GM13977 (cell line): ENCODE results near the gene CD226.
"Not testable (repeated sequence)": the region's sequence is repeated elsewhere in the genome, so short reads cannot be mapped to it uniquely, and the experiment has no call there.

Experiments used
- DNase-seq: peaks from one replicate; pipeline ENCODE4 v3.0.0; 2012; ENCODE audit warnings: low spot score
- CTCF ChIP-seq: IDR thresholded peaks from 2 replicates; pipeline ENCODE4 v1.5.1; 2012; ENCODE audit warnings: mild to moderate bottlenecking, control low read depth; ENCODE audit not compliant: insufficient read depth; ENCODE audit errors: extremely low read depth, missing control alignments
- in situ Hi-C: fragments of 300-500 bp; cut with MboI; formaldehyde crosslinking; loops from one replicate; pipeline ENCODE4 v1.12.0; 2022; ENCODE audit warnings: low sequenced_read_pairs, low pct_unique_long_range_greater_than_20kb, mixed read lengths, inconsistent platforms; ENCODE audit not compliant: unreplicated experiment

CD226 gene

GRCh38 chr18:69941183-69941582, 6.5 kb downstream of the CD226 start:
- in situ Hi-C loops = no loop called here
- DNase-seq = no peak

GRCh38 chr18:69939812-69940211, 7.9 kb downstream of the CD226 start:
- in situ Hi-C loops = not testable (repeated sequence)

More at GRCh38 chr18:69941183-69941582, 6.5 kb downstream of the CD226 start:
- no peak for TF ChIP-seq CTCF

GRCh38 chr18:69936191-69936558, 11.5 kb downstream of the CD226 start:
- no peak for DNase-seq
- in situ Hi-C loops = no loop called here
- no peak for TF ChIP-seq CTCF

More at GRCh38 chr18:69939812-69940211, 7.9 kb downstream of the CD226 start:
- not testable (repeated sequence) for DNase-seq

GRCh38 chr18:69935319-69936190, 12.1 kb downstream of the CD226 start:
- peak; percentile 10 for TF ChIP-seq CTCF

GRCh38 chr18:69934601-69935265, 12.9 kb downstream of the CD226 start:
- TF ChIP-seq CTCF = no peak
- no peak for DNase-seq
- in situ Hi-C loops = no loop called here

More at GRCh38 chr18:69935319-69936190, 12.1 kb downstream of the CD226 start:
- in situ Hi-C loops = no loop called here
- no peak for DNase-seq

GRCh38 chr18:69929041-69929774, 18.5 kb downstream of the CD226 start:
- TF ChIP-seq CTCF = no peak
- DNase-seq = no peak
- in situ Hi-C loops = no loop called here

- no peak for DNase-seq
- in situ Hi-C loops = no loop called here
- TF ChIP-seq CTCF = no peak
Observed at GRCh38 chr18:69916412-69916811, 31.3 kb downstream of the CD226 start.
